Upper lobe of left lung (tissue), 4 donors: Measurements from ENCODE around the gene RIMS1.

Experiments
- EP300 ChIP-seq, 4 donors: sonication (generic); formaldehyde crosslinking; IDR thresholded peaks; one replicate each; pipeline ENCODE4 v1.5.1; 2017; ENCODE audit warnings: antibody characterized with exemption in 4 of 4, control low read depth in 2 of 4
- POLR2A ChIP-seq, 4 donors: fragments of 450-650 bp; IDR thresholded peaks; one replicate each; pipeline ENCODE4 v1.5.1; 2016 to 2017; ENCODE audit warnings: antibody characterized with exemption in 4 of 4, mild to moderate bottlenecking in 2 of 4
- POLR2AphosphoS5 ChIP-seq, 2 donors: sonication (generic); formaldehyde crosslinking; IDR thresholded peaks; one replicate each; pipeline ENCODE4 v1.5.1; 2017; ENCODE audit warnings: antibody characterized with exemption in 2 of 2
- TF ChIP-seq, protein P1 (sequence below), 6 experiments: fragments of 450-650 bp in 4 of 6; fragments of 200-600 bp in 2 of 6; sonication (generic) in 2 of 6; IDR thresholded peaks; one replicate each; pipeline ENCODE4 v1.5.1; 2016 to 2019; ENCODE audit warnings: antibody characterized with exemption in 6 of 6

DNA sequence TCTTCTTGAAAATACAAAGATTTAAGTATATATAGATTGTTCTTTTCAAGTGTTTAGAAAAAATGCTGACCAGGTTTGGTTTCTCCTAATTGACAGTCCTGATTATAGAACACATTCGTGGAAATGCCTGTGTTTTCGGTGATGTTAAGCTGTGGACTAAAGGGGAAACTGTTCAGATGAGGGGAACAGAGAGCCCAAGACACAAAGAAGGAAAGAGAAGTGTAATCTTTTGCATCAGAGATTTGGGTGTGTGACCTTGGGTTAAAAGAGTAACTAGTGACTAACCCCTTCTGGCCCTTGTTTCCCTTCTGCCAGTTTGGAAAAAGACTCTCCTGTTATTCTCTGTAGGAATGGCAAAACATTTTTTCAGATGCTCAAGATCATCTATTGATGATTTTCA lies 331.3 kb downstream of the RIMS1 start:
- TF ChIP-seq, protein P1, sequence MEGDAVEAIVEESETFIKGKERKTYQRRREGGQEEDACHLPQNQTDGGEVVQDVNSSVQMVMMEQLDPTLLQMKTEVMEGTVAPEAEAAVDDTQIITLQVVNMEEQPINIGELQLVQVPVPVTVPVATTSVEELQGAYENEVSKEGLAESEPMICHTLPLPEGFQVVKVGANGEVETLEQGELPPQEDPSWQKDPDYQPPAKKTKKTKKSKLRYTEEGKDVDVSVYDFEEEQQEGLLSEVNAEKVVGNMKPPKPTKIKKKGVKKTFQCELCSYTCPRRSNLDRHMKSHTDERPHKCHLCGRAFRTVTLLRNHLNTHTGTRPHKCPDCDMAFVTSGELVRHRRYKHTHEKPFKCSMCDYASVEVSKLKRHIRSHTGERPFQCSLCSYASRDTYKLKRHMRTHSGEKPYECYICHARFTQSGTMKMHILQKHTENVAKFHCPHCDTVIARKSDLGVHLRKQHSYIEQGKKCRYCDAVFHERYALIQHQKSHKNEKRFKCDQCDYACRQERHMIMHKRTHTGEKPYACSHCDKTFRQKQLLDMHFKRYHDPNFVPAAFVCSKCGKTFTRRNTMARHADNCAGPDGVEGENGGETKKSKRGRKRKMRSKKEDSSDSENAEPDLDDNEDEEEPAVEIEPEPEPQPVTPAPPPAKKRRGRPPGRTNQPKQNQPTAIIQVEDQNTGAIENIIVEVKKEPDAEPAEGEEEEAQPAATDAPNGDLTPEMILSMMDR (IDR thresholded peaks at IDR 0.05) = no peak
- TF ChIP-seq POLR2A (IDR thresholded peaks at IDR 0.05) (no peak), POLR2AphosphoS5 (IDR thresholded peaks at IDR 0.05) (no peak), EP300 (IDR thresholded peaks at IDR 0.05) (no peak)
